GM21381 (cell line): ENCODE data around the gene RUNX1.
A peak's percentile ranks its signal among the peaks of the same experiment; 100 is the strongest.
"Not testable (repeated sequence)": the region's sequence is repeated elsewhere in the genome, so short reads cannot be mapped to it uniquely, and the experiment has no call there.

ENCODE experiments used
- ATAC-seq: cut with Tn5 transposase; IDR thresholded peaks from one replicate; pipeline ENCODE4 v1.9.1; 2021; ENCODE audit warnings: mild to moderate bottlenecking, moderate library complexity; ENCODE audit not compliant: unreplicated experiment

RUNX1 gene

GRCh38 chr21:34815831-34816705 is 233.0 kb downstream of the RUNX1 start:
- no peak for ATAC-seq

- ATAC-seq: no peak
Observed at GRCh38 chr21:34814529-34814951, 234.6 kb downstream of the RUNX1 start.

DNA sequence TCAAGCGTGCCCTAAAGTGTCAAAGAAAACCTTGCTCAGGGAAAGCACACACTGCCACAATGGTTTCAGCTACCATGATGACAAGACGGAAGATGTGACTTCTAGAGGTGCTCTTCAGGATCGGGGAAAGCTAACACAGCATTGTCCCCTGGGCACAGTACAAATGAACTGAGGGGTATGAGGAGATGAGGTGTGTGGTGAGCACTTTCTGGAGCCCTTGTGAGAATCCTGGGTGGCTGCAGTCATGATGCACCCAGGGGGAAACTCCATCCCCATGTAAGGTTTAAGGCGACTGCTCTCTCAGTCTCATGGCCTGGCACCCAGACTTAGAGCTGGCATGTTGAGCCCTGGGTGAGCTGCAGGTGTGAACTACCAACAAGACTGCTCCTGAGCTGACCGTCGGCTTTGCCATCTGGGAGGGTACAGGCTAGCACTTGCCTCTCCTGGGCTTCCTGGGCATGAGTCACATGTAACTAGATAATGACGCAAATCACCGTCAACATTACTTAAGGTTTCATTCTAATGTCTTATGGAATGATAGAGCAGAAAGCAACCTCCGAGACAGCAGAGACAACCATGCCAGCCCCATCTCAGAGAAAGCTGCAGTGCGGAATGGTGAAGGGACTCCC is 235.7 kb downstream of the RUNX1 start:
- ATAC-seq: no peak

GRCh38 chr21:34812504-34813265 is 236.4 kb downstream of the RUNX1 start:
- no peak for ATAC-seq

- ATAC-seq: no peak
Observed at GRCh38 chr21:34811368-34811767, 237.7 kb downstream of the RUNX1 start.

GRCh38 chr21:34810786-34811185 is 238.3 kb downstream of the RUNX1 start:
- ATAC-seq: no peak

DNA sequence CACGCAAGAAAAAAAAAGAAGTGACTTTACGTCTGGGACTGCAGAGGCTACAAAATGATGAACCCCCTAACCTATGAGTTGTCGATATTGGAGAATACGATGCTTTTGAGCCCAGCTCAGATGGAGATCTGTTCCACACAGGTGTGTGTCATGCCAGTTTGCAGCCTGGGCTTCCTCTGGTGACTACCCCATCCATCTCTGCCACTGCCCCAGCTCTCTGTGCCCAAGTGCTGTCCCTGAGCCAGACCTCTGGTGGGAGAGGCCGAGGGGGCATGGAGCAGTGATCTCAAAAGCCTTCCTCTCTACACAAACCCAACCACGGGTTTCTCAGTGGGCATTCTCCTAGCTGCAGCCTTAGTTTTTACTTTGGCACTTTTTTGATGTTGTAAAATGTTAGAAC is 239.3 kb downstream of the RUNX1 start:
- ATAC-seq: no peak

DNA sequence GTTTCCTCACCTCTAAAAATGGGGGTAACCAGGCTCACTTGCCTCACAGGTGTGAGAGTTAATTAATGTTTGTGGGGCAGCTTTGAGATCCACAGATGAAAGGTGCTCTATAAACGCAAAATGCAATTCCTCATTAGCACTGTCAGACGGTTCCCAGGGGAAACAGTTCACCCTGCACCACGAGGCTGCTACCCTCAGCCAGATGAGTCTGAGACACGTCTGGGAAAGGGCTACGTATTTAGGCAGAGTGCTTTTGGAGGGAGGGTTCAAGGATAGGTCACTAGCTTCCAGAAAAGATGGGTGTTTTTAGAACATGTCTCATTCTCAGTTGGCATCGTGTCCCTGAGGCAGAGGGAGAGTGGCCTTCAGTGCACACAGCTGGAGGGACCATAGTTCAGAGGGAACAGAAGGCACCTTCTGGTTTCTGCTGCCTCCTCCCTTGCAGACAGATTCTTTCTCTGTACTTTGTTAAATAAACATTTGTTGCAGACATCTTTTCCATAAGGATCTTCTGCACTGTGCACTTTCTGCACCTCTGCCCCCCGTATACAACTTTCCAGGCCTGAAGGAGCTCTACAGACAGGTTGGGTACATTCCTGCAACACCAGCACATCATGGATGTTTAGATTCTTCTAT is 240.4 kb downstream of the RUNX1 start:
- no peak for ATAC-seq

- ATAC-seq: no peak
Observed at GRCh38 chr21:34807881-34808568, 241.1 kb downstream of the RUNX1 start.

- peak; percentile 52 for ATAC-seq
Observed at GRCh38 chr21:34807146-34807880, 241.8 kb downstream of the RUNX1 start.

- no peak for ATAC-seq
Observed at GRCh38 chr21:34806423-34806822, 242.7 kb downstream of the RUNX1 start.

DNA sequence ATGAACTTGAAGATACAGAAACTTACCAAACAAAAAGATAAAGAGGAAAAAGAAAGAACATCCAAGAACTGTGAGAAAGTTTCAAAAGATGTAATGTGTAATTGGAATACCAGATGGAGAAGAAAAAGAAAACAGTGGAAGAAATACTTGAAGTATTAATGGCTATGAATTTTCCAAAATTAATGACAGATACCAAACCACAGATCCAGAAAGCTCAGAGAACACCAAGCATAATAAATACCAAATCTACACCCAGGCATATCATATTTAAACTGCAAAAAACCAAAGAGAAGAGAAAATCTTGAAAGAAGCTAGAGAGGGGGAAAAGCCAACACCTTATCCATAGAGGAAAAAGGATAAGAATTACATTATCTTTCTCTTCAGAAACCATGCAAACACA is 243.9 kb downstream of the RUNX1 start:
- ATAC-seq: no peak

DNA sequence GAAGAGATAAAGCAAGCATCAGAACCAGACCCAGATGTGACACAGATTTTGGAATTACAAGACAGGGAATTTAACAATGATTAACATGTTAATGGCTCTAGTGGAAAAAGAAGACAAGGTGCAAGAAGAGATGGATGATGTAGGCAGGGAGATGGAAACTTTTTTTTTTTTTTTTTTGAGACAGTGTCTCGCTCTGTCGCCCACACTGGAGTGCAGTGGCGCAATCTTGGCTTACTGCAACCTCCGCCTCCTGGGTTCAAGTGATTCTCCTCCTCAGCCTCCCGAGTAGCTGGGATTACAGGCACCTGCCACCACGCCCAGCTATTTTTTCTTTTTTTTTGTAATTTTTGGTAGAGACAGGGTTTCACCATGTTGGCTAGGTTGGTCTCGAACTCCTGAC is 244.5 kb downstream of the RUNX1 start:
- not testable (repeated sequence) for ATAC-seq

- no peak for ATAC-seq
Observed at GRCh38 chr21:34803782-34804370, 245.2 kb downstream of the RUNX1 start.

GRCh38 chr21:34802180-34802899 is 246.8 kb downstream of the RUNX1 start:
- no peak for ATAC-seq

DNA sequence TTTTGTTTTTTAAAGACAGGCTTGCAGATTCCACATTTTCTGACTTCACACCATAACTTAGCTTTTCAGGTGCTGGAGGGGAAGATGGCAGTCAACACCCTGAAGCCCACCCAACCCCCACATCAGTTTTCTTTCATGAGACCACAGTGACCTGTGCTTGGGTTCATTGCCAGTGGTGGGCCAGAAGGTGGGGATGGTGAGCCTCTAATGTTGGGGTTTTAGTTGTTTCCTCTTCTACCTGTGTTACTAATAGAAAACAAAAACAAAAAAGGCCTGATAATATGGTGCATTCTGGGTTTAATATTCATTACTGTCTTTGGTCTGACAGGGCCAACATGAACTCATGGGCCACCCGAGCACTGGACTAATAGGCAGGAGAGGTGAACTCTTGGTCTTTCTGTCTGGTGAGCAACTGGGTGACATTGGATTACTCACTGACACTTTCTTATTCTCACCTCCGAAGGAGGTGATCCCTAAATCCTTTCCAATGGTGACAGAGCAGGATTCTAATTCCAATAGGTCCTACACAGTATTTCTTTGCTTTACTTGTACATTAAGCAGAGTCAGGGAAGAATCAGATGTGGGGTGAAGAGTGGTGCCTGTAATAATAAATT is 247.5 kb downstream of the RUNX1 start:
- no peak for ATAC-seq

DNA sequence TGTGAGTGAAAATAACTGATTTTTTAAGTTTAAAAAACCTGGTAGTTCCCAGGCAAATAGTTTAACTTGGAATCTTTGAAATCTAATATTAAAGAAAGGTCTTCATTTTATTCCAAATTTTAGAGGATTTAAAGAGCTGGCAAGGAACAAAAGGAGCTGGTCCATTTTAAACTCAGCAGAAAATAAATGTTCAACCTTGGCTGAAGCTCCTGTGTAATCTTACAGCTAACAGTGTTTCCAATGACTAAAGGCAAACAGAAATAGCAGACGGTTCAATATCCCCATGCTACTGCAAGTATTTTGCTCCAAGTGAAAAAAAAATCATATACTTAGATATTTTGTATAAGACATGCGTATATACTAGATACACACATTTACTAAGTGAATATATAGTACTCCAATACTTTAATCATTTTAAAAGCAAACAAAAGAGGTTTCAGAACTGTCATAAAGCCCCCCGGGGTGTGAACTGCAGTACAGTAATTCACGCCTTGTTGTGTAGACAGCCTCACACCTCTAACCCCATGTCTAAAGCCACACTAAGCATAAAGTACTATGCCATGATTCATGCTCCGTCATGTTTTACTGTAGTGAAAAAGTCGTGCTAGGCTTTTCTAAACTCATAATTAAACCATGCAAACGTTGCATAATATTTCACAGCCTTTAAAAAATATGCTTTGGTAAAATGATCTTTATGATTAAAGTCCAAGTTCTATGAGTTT is 248.1 kb downstream of the RUNX1 start:
- no peak for ATAC-seq

GRCh38 chr21:34799092-34799491 is 250.0 kb downstream of the RUNX1 start:
- ATAC-seq: no peak
